ENCODE measurements around the gene RBMS2.
"Not testable (repeated sequence)": the region's sequence is repeated elsewhere in the genome, so short reads cannot be mapped to it uniquely, and the experiment has no call there.

The RBMS2 gene

GRCh38 chr12:56490360-56490759, 31.3 kb upstream of the RBMS2 start:
- H4K8ac ChIP-seq (ENCODE audit: low read depth, low read length): no peak overlapping the region
- H3K27ac ChIP-seq (ENCODE audit: low read depth, low read length): no peak overlapping the region
- DNase-seq: no peak
- no peak overlapping the region for H3K23ac ChIP-seq (ENCODE audit: low read length)
- no peaks in the 10 kb centered on the region for H3K4me1 ChIP-seq (ENCODE audit: control insufficient read depth, low read depth, low read length)
- no peak overlapping the region for H3K4ac ChIP-seq (ENCODE audit: low read depth, low read length)
- no peaks in the 10 kb centered on the region for H3K79me2 ChIP-seq (ENCODE audit: control insufficient read depth, insufficient read depth, low read length)
- no peak overlapping the region for H4K5ac ChIP-seq (ENCODE audit: low read length)
- H3K36me3 ChIP-seq (ENCODE audit: control insufficient read depth, insufficient read depth, low read length): no peaks in the 10 kb centered on the region
- no peak overlapping the region for H3K4me3 ChIP-seq (ENCODE audit: low read length)
- no peak overlapping the region for H2BK15ac ChIP-seq (replicated peaks; ENCODE audit: low read depth)
- H3K4me2 ChIP-seq (ENCODE audit: low read length): no peak overlapping the region
- no peak overlapping the region for H2BK120ac ChIP-seq (ENCODE audit: low read depth, low read length)
- no peak overlapping the region for H3K56ac ChIP-seq (ENCODE audit: low read length)
- H3K18ac ChIP-seq (ENCODE audit: low read length): no peak overlapping the region
- H2BK5ac ChIP-seq (ENCODE audit: low read length): no peak overlapping the region
- H2AK5ac ChIP-seq (ENCODE audit: low read length): no peak overlapping the region
- no peaks in the 10 kb centered on the region for H3K79me1 ChIP-seq (ENCODE audit: low read length)
- H3K27me3 ChIP-seq (ENCODE audit: insufficient read depth, low read length, poor library complexity): peaks cover 16% of the 10 kb centered on the region
- H3K9ac ChIP-seq (ENCODE audit: low read length): no peak overlapping the region

GRCh38 chr12:56493409-56494105, 28.1 kb upstream of the RBMS2 start:
- not testable (repeated sequence) for H3K4ac ChIP-seq (ENCODE audit: low read depth, low read length); H3K4me2 ChIP-seq (ENCODE audit: low read length); H2BK15ac ChIP-seq (replicated peaks; ENCODE audit: low read depth)

GRCh38 chr12:56494106-56494415, 27.6 kb upstream of the RBMS2 start:
- not testable (repeated sequence) for H3K36me3 ChIP-seq (ENCODE audit: control insufficient read depth, insufficient read depth, low read length); H3K4me2 ChIP-seq (ENCODE audit: low read length); H3K27me3 ChIP-seq (ENCODE audit: insufficient read depth, low read length, poor library complexity); H3K23ac ChIP-seq (ENCODE audit: low read length); H3K27ac ChIP-seq (ENCODE audit: low read depth, low read length); H3K79me1 ChIP-seq (ENCODE audit: low read length); H4K5ac ChIP-seq (ENCODE audit: low read length); H3K18ac ChIP-seq (ENCODE audit: low read length); DNase-seq; H2BK5ac ChIP-seq (ENCODE audit: low read length); H3K4me1 ChIP-seq (ENCODE audit: control insufficient read depth, low read depth, low read length); H2BK120ac ChIP-seq (ENCODE audit: low read depth, low read length); H4K8ac ChIP-seq (ENCODE audit: low read depth, low read length); H2BK15ac ChIP-seq (replicated peaks; ENCODE audit: low read depth); H3K56ac ChIP-seq (ENCODE audit: low read length); H3K4ac ChIP-seq (ENCODE audit: low read depth, low read length); H2AK5ac ChIP-seq (ENCODE audit: low read length); H3K9ac ChIP-seq (ENCODE audit: low read length); H3K79me2 ChIP-seq (ENCODE audit: control insufficient read depth, insufficient read depth, low read length); H3K4me3 ChIP-seq (ENCODE audit: low read length)
- no CpG with 5 or more reads among the region's 15 CpGs for WGBS (ENCODE audit: extremely low coverage, insufficient coverage, low lambda C conversion rate)

More at GRCh38 chr12:56493409-56494105, 28.1 kb upstream of the RBMS2 start:
- H3K18ac ChIP-seq (ENCODE audit: low read length); H4K8ac ChIP-seq (ENCODE audit: low read depth, low read length); H3K9ac ChIP-seq (ENCODE audit: low read length); H3K23ac ChIP-seq (ENCODE audit: low read length); H3K27me3 ChIP-seq (ENCODE audit: insufficient read depth, low read length, poor library complexity); H3K79me2 ChIP-seq (ENCODE audit: control insufficient read depth, insufficient read depth, low read length); H3K56ac ChIP-seq (ENCODE audit: low read length); H3K79me1 ChIP-seq (ENCODE audit: low read length); H3K4me3 ChIP-seq (ENCODE audit: low read length); H4K5ac ChIP-seq (ENCODE audit: low read length); H3K27ac ChIP-seq (ENCODE audit: low read depth, low read length); DNase-seq; H3K36me3 ChIP-seq (ENCODE audit: control insufficient read depth, insufficient read depth, low read length); H2BK120ac ChIP-seq (ENCODE audit: low read depth, low read length); H2AK5ac ChIP-seq (ENCODE audit: low read length); H3K4me1 ChIP-seq (ENCODE audit: control insufficient read depth, low read depth, low read length); H2BK5ac ChIP-seq (ENCODE audit: low read length): not testable (repeated sequence)
- whole genome bisulfite sequencing (ENCODE audit: extremely low coverage, insufficient coverage, low lambda C conversion rate): no CpG with 5 or more reads among the region's 31 CpGs

GRCh38 chr12:56494481-56494880, 27.1 kb upstream of the RBMS2 start:
- H3K4me3 ChIP-seq (ENCODE audit: low read length); H3K9ac ChIP-seq (ENCODE audit: low read length); H4K8ac ChIP-seq (ENCODE audit: low read depth, low read length); H3K79me1 ChIP-seq (ENCODE audit: low read length); H2BK120ac ChIP-seq (ENCODE audit: low read depth, low read length); H3K23ac ChIP-seq (ENCODE audit: low read length); H3K56ac ChIP-seq (ENCODE audit: low read length); H3K4me2 ChIP-seq (ENCODE audit: low read length); H4K5ac ChIP-seq (ENCODE audit: low read length); H3K36me3 ChIP-seq (ENCODE audit: control insufficient read depth, insufficient read depth, low read length); H2BK5ac ChIP-seq (ENCODE audit: low read length); H3K4ac ChIP-seq (ENCODE audit: low read depth, low read length); DNase-seq; H2AK5ac ChIP-seq (ENCODE audit: low read length); H3K4me1 ChIP-seq (ENCODE audit: control insufficient read depth, low read depth, low read length); H3K27me3 ChIP-seq (ENCODE audit: insufficient read depth, low read length, poor library complexity); H3K27ac ChIP-seq (ENCODE audit: low read depth, low read length); H3K79me2 ChIP-seq (ENCODE audit: control insufficient read depth, insufficient read depth, low read length); H3K18ac ChIP-seq (ENCODE audit: low read length); H2BK15ac ChIP-seq (replicated peaks; ENCODE audit: low read depth): not testable (repeated sequence)
- no CpG with 5 or more reads among the region's 27 CpGs for WGBS (ENCODE audit: extremely low coverage, insufficient coverage, low lambda C conversion rate)

GRCh38 chr12:56496704-56497103, 24.9 kb upstream of the RBMS2 start:
- not testable (repeated sequence) for H3K27ac ChIP-seq (ENCODE audit: low read depth, low read length); H3K79me1 ChIP-seq (ENCODE audit: low read length); H3K4me3 ChIP-seq (ENCODE audit: low read length); H3K27me3 ChIP-seq (ENCODE audit: insufficient read depth, low read length, poor library complexity); H3K4me2 ChIP-seq (ENCODE audit: low read length); H2BK15ac ChIP-seq (replicated peaks; ENCODE audit: low read depth); H3K56ac ChIP-seq (ENCODE audit: low read length); H2BK120ac ChIP-seq (ENCODE audit: low read depth, low read length); H3K36me3 ChIP-seq (ENCODE audit: control insufficient read depth, insufficient read depth, low read length); H3K23ac ChIP-seq (ENCODE audit: low read length); H3K18ac ChIP-seq (ENCODE audit: low read length); H4K5ac ChIP-seq (ENCODE audit: low read length); H2AK5ac ChIP-seq (ENCODE audit: low read length); H2BK5ac ChIP-seq (ENCODE audit: low read length); H4K8ac ChIP-seq (ENCODE audit: low read depth, low read length); H3K4me1 ChIP-seq (ENCODE audit: control insufficient read depth, low read depth, low read length); H3K79me2 ChIP-seq (ENCODE audit: control insufficient read depth, insufficient read depth, low read length); H3K4ac ChIP-seq (ENCODE audit: low read depth, low read length); H3K9ac ChIP-seq (ENCODE audit: low read length)
- DNase-seq: peak; percentile 66
- WGBS (ENCODE audit: extremely low coverage, insufficient coverage, low lambda C conversion rate): no CpG with 5 or more reads among the region's 17 CpGs

GRCh38 chr12:56498126-56498902, 23.3 kb upstream of the RBMS2 start:
- H2BK5ac ChIP-seq (ENCODE audit: low read length); H2BK15ac ChIP-seq (replicated peaks; ENCODE audit: low read depth); H4K5ac ChIP-seq (ENCODE audit: low read length); DNase-seq; H3K4me2 ChIP-seq (ENCODE audit: low read length); H3K4me3 ChIP-seq (ENCODE audit: low read length); H4K8ac ChIP-seq (ENCODE audit: low read depth, low read length); H3K36me3 ChIP-seq (ENCODE audit: control insufficient read depth, insufficient read depth, low read length); H3K79me2 ChIP-seq (ENCODE audit: control insufficient read depth, insufficient read depth, low read length); H3K27ac ChIP-seq (ENCODE audit: low read depth, low read length); H3K23ac ChIP-seq (ENCODE audit: low read length); H3K18ac ChIP-seq (ENCODE audit: low read length); H3K79me1 ChIP-seq (ENCODE audit: low read length); H3K4me1 ChIP-seq (ENCODE audit: control insufficient read depth, low read depth, low read length); H3K9ac ChIP-seq (ENCODE audit: low read length); H3K4ac ChIP-seq (ENCODE audit: low read depth, low read length); H3K27me3 ChIP-seq (ENCODE audit: insufficient read depth, low read length, poor library complexity); H2BK120ac ChIP-seq (ENCODE audit: low read depth, low read length); H3K56ac ChIP-seq (ENCODE audit: low read length); H2AK5ac ChIP-seq (ENCODE audit: low read length): not testable (repeated sequence)
- WGBS (ENCODE audit: extremely low coverage, insufficient coverage, low lambda C conversion rate): no CpG with 5 or more reads among the region's 14 CpGs

Measured in mesendoderm (in vitro differentiated cells).